HL-60 (cell line): Measurements from ENCODE around the gene ZNF280D.

Source experiments
- DNase-seq, 2 experiments: peaks; one replicate each; pipeline ENCODE4 v3.0.0-alpha.2; 2010 to 2020; ENCODE audit warnings: low read depth in 1 of 2, low spot score in 1 of 2
- H3K27ac ChIP-seq: fragments of 250-450 bp; sonication (Bioruptor Pico); replicated peaks from 2 replicates; pipeline ENCODE4 v1.5.1; 2020; ENCODE audit warnings: mild to moderate bottlenecking, moderate library complexity
- H3K27me3 ChIP-seq: fragments of 250-450 bp; sonication (Bioruptor Pico); 2 replicates; pipeline ENCODE4 v1.5.1; 2021; ENCODE audit warnings: mild to moderate bottlenecking, moderate library complexity; ENCODE audit not compliant: insufficient read depth, poor library complexity, severe bottlenecking
- H3K4me3 ChIP-seq: replicated peaks from 2 replicates; pipeline ENCODE4 v1.5.1; 2011; ENCODE audit warnings: mild to moderate bottlenecking, control low read depth, low read length; ENCODE audit not compliant: insufficient read depth
- GABPA ChIP-seq: IDR thresholded peaks from 2 replicates; pipeline ENCODE4 v1.6.1; 2012; ENCODE audit warnings: low read depth
- POLR2AphosphoS5 ChIP-seq: IDR thresholded peaks from 2 replicates; pipeline ENCODE4 v1.6.1; 2012; ENCODE audit warnings: low read depth
- SPI1 ChIP-seq: IDR thresholded peaks from 2 replicates; pipeline ENCODE4 v1.6.1; 2012; ENCODE audit warnings: low read depth, mild to moderate bottlenecking, borderline replicate concordance
- TF ChIP-seq, protein P1 (sequence below): IDR thresholded peaks from 2 replicates; pipeline ENCODE4 v1.6.1; 2012; ENCODE audit warnings: low read depth; ENCODE audit not compliant: insufficient replicate concordance
- TF ChIP-seq, protein P2 (sequence below): IDR thresholded peaks from one replicate; pipeline ENCODE4 v1.5.1; 2011; ENCODE audit warnings: low read length, control low read depth, inconsistent platforms; ENCODE audit not compliant: insufficient read depth

The ZNF280D gene

DNA sequence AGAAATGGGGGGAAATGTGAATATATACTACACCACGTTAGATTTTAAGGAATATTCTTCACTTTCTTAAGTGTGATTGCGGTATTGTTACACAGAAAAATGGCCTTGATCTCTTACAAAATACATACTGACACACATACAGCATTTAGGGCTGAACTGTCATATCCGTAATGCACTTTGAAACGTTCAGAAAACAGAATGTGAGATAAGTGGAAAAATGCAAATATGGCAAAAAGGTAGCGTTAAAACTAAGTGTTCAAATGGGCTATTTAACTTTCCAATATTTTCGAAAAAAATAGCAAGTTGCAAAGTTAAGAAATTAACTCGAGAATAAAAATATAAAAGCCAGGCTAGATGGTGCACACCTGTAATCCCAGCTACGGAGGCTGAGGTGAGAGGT is 1.8 kb downstream of the ZNF280D start:
- DNase-seq: no peak
- H3K27me3 ChIP-seq: no peaks in the 10 kb centered on the region
- H3K4me3 ChIP-seq: no peak overlapping the region

DNA sequence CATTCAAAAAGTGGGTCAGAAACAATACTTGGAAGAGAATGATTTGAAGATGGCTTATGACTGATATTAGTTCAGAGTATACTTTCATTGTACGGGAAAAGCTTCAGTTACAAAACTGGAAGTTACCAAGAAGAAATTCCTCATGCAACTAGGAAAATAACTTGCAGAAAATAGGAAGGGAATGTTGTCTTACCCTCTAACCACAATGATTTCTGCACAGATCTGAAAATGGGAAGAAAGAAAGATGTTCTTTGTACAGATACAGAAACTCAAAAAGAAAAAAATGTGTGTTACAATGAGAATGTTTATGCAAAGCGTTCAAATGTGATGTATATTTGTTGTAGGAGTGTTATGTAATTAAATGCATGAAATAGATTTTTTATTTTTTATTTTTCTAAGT is 3.7 kb downstream of the ZNF280D start:
- H3K27me3 ChIP-seq: no peaks in the 10 kb centered on the region
- H3K27ac ChIP-seq: no peak overlapping the region
- H3K4me3 ChIP-seq: no peak overlapping the region
- TF ChIP-seq POLR2AphosphoS5 (no peak), SPI1 (no peak), GABPA (no peak)
- TF ChIP-seq, protein P1, sequence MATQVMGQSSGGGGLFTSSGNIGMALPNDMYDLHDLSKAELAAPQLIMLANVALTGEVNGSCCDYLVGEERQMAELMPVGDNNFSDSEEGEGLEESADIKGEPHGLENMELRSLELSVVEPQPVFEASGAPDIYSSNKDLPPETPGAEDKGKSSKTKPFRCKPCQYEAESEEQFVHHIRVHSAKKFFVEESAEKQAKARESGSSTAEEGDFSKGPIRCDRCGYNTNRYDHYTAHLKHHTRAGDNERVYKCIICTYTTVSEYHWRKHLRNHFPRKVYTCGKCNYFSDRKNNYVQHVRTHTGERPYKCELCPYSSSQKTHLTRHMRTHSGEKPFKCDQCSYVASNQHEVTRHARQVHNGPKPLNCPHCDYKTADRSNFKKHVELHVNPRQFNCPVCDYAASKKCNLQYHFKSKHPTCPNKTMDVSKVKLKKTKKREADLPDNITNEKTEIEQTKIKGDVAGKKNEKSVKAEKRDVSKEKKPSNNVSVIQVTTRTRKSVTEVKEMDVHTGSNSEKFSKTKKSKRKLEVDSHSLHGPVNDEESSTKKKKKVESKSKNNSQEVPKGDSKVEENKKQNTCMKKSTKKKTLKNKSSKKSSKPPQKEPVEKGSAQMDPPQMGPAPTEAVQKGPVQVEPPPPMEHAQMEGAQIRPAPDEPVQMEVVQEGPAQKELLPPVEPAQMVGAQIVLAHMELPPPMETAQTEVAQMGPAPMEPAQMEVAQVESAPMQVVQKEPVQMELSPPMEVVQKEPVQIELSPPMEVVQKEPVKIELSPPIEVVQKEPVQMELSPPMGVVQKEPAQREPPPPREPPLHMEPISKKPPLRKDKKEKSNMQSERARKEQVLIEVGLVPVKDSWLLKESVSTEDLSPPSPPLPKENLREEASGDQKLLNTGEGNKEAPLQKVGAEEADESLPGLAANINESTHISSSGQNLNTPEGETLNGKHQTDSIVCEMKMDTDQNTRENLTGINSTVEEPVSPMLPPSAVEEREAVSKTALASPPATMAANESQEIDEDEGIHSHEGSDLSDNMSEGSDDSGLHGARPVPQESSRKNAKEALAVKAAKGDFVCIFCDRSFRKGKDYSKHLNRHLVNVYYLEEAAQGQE: no peak
- TF ChIP-seq, protein P2, sequence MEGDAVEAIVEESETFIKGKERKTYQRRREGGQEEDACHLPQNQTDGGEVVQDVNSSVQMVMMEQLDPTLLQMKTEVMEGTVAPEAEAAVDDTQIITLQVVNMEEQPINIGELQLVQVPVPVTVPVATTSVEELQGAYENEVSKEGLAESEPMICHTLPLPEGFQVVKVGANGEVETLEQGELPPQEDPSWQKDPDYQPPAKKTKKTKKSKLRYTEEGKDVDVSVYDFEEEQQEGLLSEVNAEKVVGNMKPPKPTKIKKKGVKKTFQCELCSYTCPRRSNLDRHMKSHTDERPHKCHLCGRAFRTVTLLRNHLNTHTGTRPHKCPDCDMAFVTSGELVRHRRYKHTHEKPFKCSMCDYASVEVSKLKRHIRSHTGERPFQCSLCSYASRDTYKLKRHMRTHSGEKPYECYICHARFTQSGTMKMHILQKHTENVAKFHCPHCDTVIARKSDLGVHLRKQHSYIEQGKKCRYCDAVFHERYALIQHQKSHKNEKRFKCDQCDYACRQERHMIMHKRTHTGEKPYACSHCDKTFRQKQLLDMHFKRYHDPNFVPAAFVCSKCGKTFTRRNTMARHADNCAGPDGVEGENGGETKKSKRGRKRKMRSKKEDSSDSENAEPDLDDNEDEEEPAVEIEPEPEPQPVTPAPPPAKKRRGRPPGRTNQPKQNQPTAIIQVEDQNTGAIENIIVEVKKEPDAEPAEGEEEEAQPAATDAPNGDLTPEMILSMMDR: no peak
- DNase-seq: no peak

More for the DNA sequence above, 1.8 kb downstream of the ZNF280D start:
- TF ChIP-seq GABPA (no peak), POLR2AphosphoS5 (no peak), SPI1 (no peak)
- TF ChIP-seq, protein P2: no peak
- TF ChIP-seq, protein P1: no peak
- H3K27ac ChIP-seq: no peak overlapping the region

DNA sequence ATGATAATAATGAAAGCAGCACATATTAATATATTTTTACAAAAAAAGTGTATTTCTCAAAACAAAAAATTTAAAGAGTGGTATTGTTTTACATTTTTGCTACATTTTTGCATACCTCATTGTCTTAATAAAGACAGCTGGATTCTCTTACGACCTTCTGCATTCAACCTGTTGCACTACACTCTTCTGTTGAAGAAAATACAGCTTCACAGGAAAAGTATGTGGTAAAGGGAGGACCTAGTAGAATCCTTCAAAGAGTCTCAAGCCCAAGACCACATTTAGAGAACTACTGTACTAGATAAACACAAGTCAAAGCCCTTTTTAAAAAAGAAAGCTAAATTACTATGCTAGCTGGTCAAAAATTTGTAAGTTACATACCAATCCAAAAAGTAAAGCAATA is 7.9 kb downstream of the ZNF280D start:
- no peak overlapping the region for H3K4me3 ChIP-seq
- TF ChIP-seq, protein P2: no peak
- TF ChIP-seq, protein P1: no peak
- TF ChIP-seq SPI1 (no peak), GABPA (no peak), POLR2AphosphoS5 (no peak)
- no peak overlapping the region for H3K27ac ChIP-seq
- peak in 1 of 2 experiments; percentile 3 for DNase-seq
- no peaks in the 10 kb centered on the region for H3K27me3 ChIP-seq
